Measurements from ENCODE around the gene MZF1. TPM values are rescaled to one million over a fixed set of nuclear protein-coding genes. Genes with fewer than 3 reads are reported as not detected.

Gene MZF1
- total and polyA plus RNA-seq, 9 of the 15 experiments (the other 6 are each of a cell fraction or from before 2014, with no cell fraction given), result 0.31 to 29.3 (median 11.5) TPM

- TF ChIP-seq MGA (IDR thresholded peaks at IDR 0.05) (no peak), SIX5 (IDR thresholded peaks at IDR 0.05; ENCODE audit: borderline replicate concordance in 1 of 2, insufficient read depth in 1 of 2, low read depth in 1 of 2, low read length in 2 of 2) (no peak), CBX2 (IDR thresholded peaks at IDR 0.05; ENCODE audit: insufficient read depth, low read length, poor library complexity, severe bottlenecking) (no peak), ZNF174 (CRISPR knock-in tag; IDR thresholded peaks at IDR 0.05) (no peak), VEZF1 (CRISPR knock-in tag; IDR thresholded peaks at IDR 0.05) (no peak), ELK3 (CRISPR knock-in tag; IDR thresholded peaks at IDR 0.05) (no peak)
Observed at GRCh38 chr19:58569943-58570670, 3.0 kb downstream of the MZF1 start (continued).

Data from K562 (cell line).